Pancreas (tissue), 10 donors: ENCODE results near the gene MINDY3. TPM values are rescaled to one million over a fixed set of nuclear protein-coding genes. Genes with fewer than 3 reads are reported as not detected.

Experiments
- ATAC-seq, 4 donors: fragments of 200-7000 bp; cut with Tn5 transposase; one replicate each; pipeline versions ENCODE4 v1.8.0 to v1.9.1; 2020; ENCODE audit warnings: mild to moderate bottlenecking in 4 of 4, moderate library complexity in 4 of 4
- DNase-seq, 6 donors: peaks; one replicate each; pipeline ENCODE4 v3.0.0-alpha.2; 2020
- FAIRE-seq: peaks from 2 replicates; lab custom pipeline; 2012; peaks lifted over from hg19 to GRCh38; lab: Jason Lieb, UNC
- H3K27ac ChIP-seq, 4 donors: fragments of 200-600 bp; sonication (generic); 1 replicate in 3 of 4; 2 replicates in 1 of 4; pipeline versions ENCODE4 v1.5.0 to v1.8.0; 2020
- H3K27me3 ChIP-seq, 4 donors: fragments of 200-600 bp; one replicate each; pipeline ENCODE4 v1.8.0; 2021
- H3K36me3 ChIP-seq, 3 donors: fragments of 200-600 bp; sonication (generic) in 1 of 3; one replicate each; pipeline versions ENCODE4 v1.5.0 to v1.8.0; 2020 to 2021
- H3K4me1 ChIP-seq, 3 donors: fragments of 200-600 bp; one replicate each; pipeline ENCODE4 v1.8.0; 2021
- H3K4me3 ChIP-seq, 4 donors: fragments of 200-600 bp; sonication (generic) in 2 of 4; one replicate each; pipeline versions ENCODE4 v1.5.0 to v1.8.0; 2020 to 2021
- H3K9me3 ChIP-seq, 4 donors: fragments of 200-600 bp; one replicate each; pipeline ENCODE4 v1.8.0; 2021
- CTCF ChIP-seq, 4 donors: fragments of 200-600 bp; sonication (generic) in 3 of 4; IDR thresholded peaks; one replicate each; pipeline versions ENCODE4 v1.5.0 to v1.8.0; 2021; ENCODE audit warnings: antibody characterized with exemption in 4 of 4
- WGBS, 2 donors: extraction: QIAGEN DNeasy Blood & Tissue Kit; methylation state at CpG; one replicate each; pipeline ENCODE4 v1.1.7; 2013; 5-methylcytosine and 5-hydroxymethylcytosine counted together
- intact Hi-C, 3 donors: fragments of 100-400 bp; cut with DNase I; formaldehyde crosslinking; loops; one replicate each; pipeline versions ENCODE4 v1.11.1 to v1.14.2; 2022
- polyA plus RNA-seq, 2 donors: library from polyadenylated mRNA; stranded (reverse); fragments of 200-250 nt; gene quantifications; one replicate each; pipeline ENCODE4 v1.2.3, GENCODE V29; 2013
- total RNA-seq, 6 donors: library from RNA; stranded (reverse); fragmentation: NEBNext Ultra II Directional in 4 of 6; extraction: Animal tissue kit (Norgen Biotek cat#: 25700) in 4 of 6; gene quantifications; one replicate each; pipeline versions ENCODE4 v1.2.1 to v1.2.4, GENCODE V29; 2021 to 2023
- donor health status: healthy with polysubstance abuse.
- donor health status: DM: no; HTN: no; CAD: no; lungs with moderate emphysema.
- donor health status: DM: no; HTN: no; CAD: no.
- donor health status: control.
- donor health status: control.
- donor health status: Bipolar disorder and iron deficiency.
- donor health status: DM: yes; HTN: yes; CAD: no.
- donor health status: DM: no; HTN: no; CAD: no.
- donor health status: DM: no; HTN: no; CAD: no.
- donor health status: DM: yes; HTN: yes; CAD: no.

Gene MINDY3
- total and polyA plus RNA-seq, 8 donors, result 6.9 to 14.6 (median 11.6) TPM

DNA sequence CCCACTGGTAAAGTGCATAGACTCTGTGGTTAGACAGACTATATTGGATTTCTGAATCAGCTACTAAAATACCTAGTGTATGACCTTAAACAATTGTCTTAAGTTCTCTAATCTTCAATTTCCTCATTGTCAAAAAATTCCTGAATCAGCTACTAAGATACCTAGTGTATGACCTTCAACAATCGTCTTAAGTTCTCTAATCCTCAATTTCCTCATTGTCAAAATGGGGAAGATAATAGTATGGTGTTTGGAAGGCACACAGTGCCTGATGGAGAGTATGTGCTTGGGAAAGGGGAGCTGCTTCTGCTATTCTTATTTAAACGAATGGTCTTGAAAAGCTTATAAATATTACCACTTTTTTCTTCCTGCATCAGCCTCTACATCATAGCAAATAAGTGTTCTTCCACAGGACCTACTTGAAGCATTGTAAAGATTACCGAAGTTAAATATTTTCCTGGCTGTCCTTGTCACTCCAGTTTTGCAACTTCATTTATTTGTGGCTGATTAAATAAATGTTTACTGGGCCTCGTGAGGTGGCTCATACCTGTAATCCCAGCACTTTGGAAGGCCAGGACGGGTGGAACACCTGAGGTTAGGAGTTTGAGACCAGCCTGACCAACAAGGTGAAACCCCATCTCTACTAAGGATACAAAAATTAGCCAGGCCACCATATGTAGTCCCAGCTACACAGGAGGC lies 76.2 kb downstream of the MINDY3 start:
- Histone ChIP-seq H3K4me1 (no peaks in the 10 kb centered on the region), H3K27me3 (no peaks in the 10 kb centered on the region), H3K27ac (peak overlapping the region in 1 of 4 donors; percentile 49), H3K4me3 (no peak overlapping the region), H3K9me3 (no peaks in the 10 kb centered on the region), H3K36me3 (no peaks in the 10 kb centered on the region)
- 34 to 36% methylated on average over 5 of the region's 5 CpGs for WGBS, 2 donors
- no peak for TF ChIP-seq CTCF (IDR thresholded peaks at IDR 0.05)
- no peak for DNase-seq
- no peak for FAIRE-seq
- intact Hi-C loops, result no loop called here
- ATAC-seq, result peak in 3 of 4 donors; percentile 18 to 58 (median 24)

DNA sequence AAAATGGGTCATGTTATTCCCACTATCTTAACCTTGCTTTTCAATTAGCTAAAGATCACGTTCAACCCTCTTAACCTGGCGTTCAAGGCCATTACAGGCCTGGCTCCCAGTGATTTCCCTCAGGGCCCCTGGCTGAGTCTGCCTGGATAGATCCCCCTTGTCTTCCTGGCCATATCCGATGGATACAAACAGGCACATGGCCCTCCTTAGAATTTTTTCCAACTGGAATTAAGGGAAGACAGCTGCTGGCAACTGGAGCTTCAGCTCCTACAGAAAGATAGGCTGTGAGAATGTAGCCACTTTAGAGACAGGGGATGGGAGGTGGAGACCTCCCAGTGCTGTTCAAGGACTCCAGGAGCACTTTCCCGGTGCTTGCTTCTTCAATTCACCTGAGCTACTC lies 77.5 kb downstream of the MINDY3 start:
- H3K4me1 ChIP-seq, result no peaks in the 10 kb centered on the region
- H3K9me3 ChIP-seq, result no peaks in the 10 kb centered on the region
- no peak overlapping the region for H3K4me3 ChIP-seq
- no peak for FAIRE-seq
- no peak for TF ChIP-seq CTCF (IDR thresholded peaks at IDR 0.05)
- H3K27me3 ChIP-seq, result no peaks in the 10 kb centered on the region
- peaks cover 0 to 12% (median 0%) of the 10 kb centered on the region in 3 donors for H3K36me3 ChIP-seq
- H3K27ac ChIP-seq, result peak overlapping the region in 1 of 4 donors; percentile 24
- 75 to 82% methylated on average over 4 of the region's 4 CpGs for WGBS, 2 donors
- ATAC-seq, result no peak
- intact Hi-C loops, result no loop called here
- DNase-seq, result no peak

DNA sequence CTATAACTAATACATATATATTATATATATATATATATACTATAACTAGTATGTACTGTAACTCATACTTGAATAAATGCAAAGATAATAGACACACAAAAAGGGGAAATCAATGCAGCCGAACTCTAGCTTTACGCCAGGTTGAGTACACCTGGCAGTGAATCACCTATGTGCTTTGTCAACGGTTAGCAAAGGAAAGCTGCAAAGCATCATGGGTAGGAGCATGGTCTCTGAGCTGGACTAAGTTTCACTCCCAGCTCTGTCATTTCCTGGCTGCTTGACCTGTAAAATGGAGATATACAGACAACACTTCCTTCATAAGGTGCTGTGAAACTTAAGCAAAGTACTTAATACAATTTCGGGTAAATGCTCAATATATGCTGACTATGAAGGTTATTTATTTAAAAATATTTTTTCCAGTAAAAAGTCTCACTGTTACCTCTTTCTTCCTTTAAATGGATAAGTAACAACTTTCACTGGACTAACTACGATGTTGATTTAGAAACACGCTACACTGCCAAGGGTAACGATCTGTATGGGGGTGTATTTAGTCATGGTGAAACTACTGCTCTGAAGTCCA lies 78.8 kb downstream of the MINDY3 start:
- H3K4me3 ChIP-seq, result no peak overlapping the region
- no peaks in the 10 kb centered on the region for H3K4me1 ChIP-seq
- no peak overlapping the region for H3K27ac ChIP-seq
- 96 to 98% methylated on average over 7 of the region's 7 CpGs for WGBS, 2 donors
- no peaks in the 10 kb centered on the region for H3K27me3 ChIP-seq
- H3K36me3 ChIP-seq, result peaks cover 0 to 12% (median 0%) of the 10 kb centered on the region in 3 donors
- intact Hi-C loops, result no loop called here
- H3K9me3 ChIP-seq, result no peaks in the 10 kb centered on the region
- DNase-seq, result no peak
- no peak for FAIRE-seq
- ATAC-seq, result no peak
- no peak for TF ChIP-seq CTCF (IDR thresholded peaks at IDR 0.05)

DNA sequence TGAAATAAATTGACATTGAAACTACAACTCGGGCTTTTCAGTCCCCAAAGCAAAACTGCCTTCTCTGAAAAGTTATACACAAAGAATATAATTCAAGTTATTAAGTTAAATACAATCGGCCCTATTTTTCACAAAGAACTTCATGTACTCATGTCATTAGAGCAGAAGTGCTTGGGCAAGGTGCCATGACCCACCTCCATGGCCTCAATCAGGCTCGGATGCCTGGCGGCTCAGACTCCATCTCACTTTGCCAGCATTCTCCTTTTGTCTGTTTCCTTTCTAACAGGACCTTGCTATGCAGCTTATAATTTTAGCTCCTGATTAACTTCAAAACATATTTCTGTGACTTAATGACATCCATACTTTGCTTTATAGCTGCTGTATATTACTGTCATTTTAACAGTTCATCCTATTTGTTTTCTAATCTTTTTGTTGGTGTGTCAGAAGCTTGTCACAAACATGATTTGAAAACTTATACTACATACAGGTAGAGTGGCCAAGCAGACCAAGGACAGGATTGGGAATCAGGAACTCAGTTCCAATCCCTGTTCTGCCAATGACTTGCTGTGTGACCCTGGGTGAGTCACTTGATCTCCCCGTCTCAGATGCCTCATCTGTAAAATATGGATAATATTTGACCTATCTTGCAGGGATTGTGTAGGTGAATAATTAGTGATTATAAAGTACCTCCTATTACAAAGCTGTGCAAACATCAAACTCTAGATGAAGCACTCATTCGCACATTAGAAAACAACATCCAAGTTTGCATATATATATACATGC lies 79.8 kb downstream of the MINDY3 start:
- Histone ChIP-seq H3K4me1 (no peaks in the 10 kb centered on the region), H3K27me3 (no peaks in the 10 kb centered on the region), H3K27ac (no peak overlapping the region), H3K4me3 (no peak overlapping the region), H3K36me3 (peaks cover 0 to 12% (median 0%) of the 10 kb centered on the region in 3 donors), H3K9me3 (no peaks in the 10 kb centered on the region)
- DNase-seq (peak in 1 of 6 donors; percentile 20), ATAC-seq (no peak), FAIRE-seq (no peak)
- WGBS, 2 donors, result 72 to 78% methylated on average over 6 of the region's 6 CpGs
- intact Hi-C loops, result no loop called here
- no peak for TF ChIP-seq CTCF (IDR thresholded peaks at IDR 0.05)
